Measurements from ENCODE around the gene PTPRT. TPM values are rescaled to one million over a fixed set of nuclear protein-coding genes. Genes with fewer than 3 reads are reported as not detected.

PTPRT gene
- total RNA-seq, 1 donor from 2014 or later, result not detected

- DNase-seq (ENCODE audit: low read depth in 2 of 2), result no peak
Observed at GRCh38 chr20:42319252-42320013, 870.3 kb downstream of the PTPRT start.

GRCh38 chr20:42313704-42314103 lies 876.0 kb downstream of the PTPRT start:
- no peak for DNase-seq (ENCODE audit: low read depth in 2 of 2)

- no peak for DNase-seq (ENCODE audit: low read depth in 2 of 2)
Observed at GRCh38 chr20:42309050-42309449, 880.7 kb downstream of the PTPRT start.

- DNase-seq (ENCODE audit: low read depth in 2 of 2), result no peak
Observed at GRCh38 chr20:42308171-42308570, 881.5 kb downstream of the PTPRT start.

GRCh38 chr20:42295592-42295991 lies 894.1 kb downstream of the PTPRT start:
- no peak for DNase-seq (ENCODE audit: low read depth in 2 of 2)

GRCh38 chr20:42294976-42295375 lies 894.7 kb downstream of the PTPRT start:
- DNase-seq (ENCODE audit: low read depth in 2 of 2), result no peak

GRCh38 chr20:42281801-42282200 lies 907.9 kb downstream of the PTPRT start:
- no peak for DNase-seq (ENCODE audit: low read depth in 2 of 2)

GRCh38 chr20:42276718-42277602 lies 912.7 kb downstream of the PTPRT start:
- DNase-seq (ENCODE audit: low read depth in 2 of 2), result no peak

GRCh38 chr20:42274986-42275385 lies 914.7 kb downstream of the PTPRT start:
- no peak for DNase-seq (ENCODE audit: low read depth in 2 of 2)

- no peak for DNase-seq (ENCODE audit: low read depth in 2 of 2)
Observed at GRCh38 chr20:42272516-42272915, 917.2 kb downstream of the PTPRT start.

- no peak for DNase-seq (ENCODE audit: low read depth in 2 of 2)
Observed at GRCh38 chr20:42270539-42270938, 919.2 kb downstream of the PTPRT start.

GRCh38 chr20:42267793-42268384 lies 921.8 kb downstream of the PTPRT start:
- no peak for DNase-seq (ENCODE audit: low read depth in 2 of 2)

GRCh38 chr20:42261766-42262270 lies 927.9 kb downstream of the PTPRT start:
- no peak for DNase-seq (ENCODE audit: low read depth in 2 of 2)

GRCh38 chr20:42260184-42260583 lies 929.5 kb downstream of the PTPRT start:
- DNase-seq (ENCODE audit: low read depth in 2 of 2), result no peak

GRCh38 chr20:42259389-42259788 lies 930.3 kb downstream of the PTPRT start:
- no peak for DNase-seq (ENCODE audit: low read depth in 2 of 2)

GRCh38 chr20:42258564-42259302 lies 931.0 kb downstream of the PTPRT start:
- no peak for DNase-seq (ENCODE audit: low read depth in 2 of 2)

GRCh38 chr20:42255821-42256220 lies 933.9 kb downstream of the PTPRT start:
- DNase-seq (ENCODE audit: low read depth in 2 of 2), result no peak

GRCh38 chr20:42254673-42255072 lies 935.0 kb downstream of the PTPRT start:
- DNase-seq (ENCODE audit: low read depth in 2 of 2), result no peak

GRCh38 chr20:42252116-42252515 lies 937.6 kb downstream of the PTPRT start:
- DNase-seq (ENCODE audit: low read depth in 2 of 2), result no peak

GRCh38 chr20:42218621-42219374 lies 970.9 kb downstream of the PTPRT start:
- DNase-seq (ENCODE audit: low read depth in 2 of 2), result no peak

GRCh38 chr20:42214074-42214473 lies 975.6 kb downstream of the PTPRT start:
- no peak for DNase-seq (ENCODE audit: low read depth in 2 of 2)
